ENCODE results near the gene ULK3.

- no peak for TF ChIP-seq CTCF (IDR thresholded peaks at IDR 0.05)
- TF ChIP-seq SMAD3 (CRISPR knock-in tag; IDR thresholded peaks at IDR 0.05; ENCODE audit: borderline replicate concordance) = no peak
- TF ChIP-seq JUN (CRISPR knock-in tag; IDR thresholded peaks at IDR 0.05) = no peak
- TF ChIP-seq NR2C2 (CRISPR knock-in tag; IDR thresholded peaks at IDR 0.05) = no peak
- TF ChIP-seq PRRX2 (CRISPR knock-in tag; IDR thresholded peaks at IDR 0.05) = no peak
- TF ChIP-seq, protein P1, sequence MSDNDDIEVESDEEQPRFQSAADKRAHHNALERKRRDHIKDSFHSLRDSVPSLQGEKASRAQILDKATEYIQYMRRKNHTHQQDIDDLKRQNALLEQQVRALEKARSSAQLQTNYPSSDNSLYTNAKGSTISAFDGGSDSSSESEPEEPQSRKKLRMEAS (CRISPR knock-in tag; IDR thresholded peaks at IDR 0.05) = no peak
- TF ChIP-seq, protein P2, sequence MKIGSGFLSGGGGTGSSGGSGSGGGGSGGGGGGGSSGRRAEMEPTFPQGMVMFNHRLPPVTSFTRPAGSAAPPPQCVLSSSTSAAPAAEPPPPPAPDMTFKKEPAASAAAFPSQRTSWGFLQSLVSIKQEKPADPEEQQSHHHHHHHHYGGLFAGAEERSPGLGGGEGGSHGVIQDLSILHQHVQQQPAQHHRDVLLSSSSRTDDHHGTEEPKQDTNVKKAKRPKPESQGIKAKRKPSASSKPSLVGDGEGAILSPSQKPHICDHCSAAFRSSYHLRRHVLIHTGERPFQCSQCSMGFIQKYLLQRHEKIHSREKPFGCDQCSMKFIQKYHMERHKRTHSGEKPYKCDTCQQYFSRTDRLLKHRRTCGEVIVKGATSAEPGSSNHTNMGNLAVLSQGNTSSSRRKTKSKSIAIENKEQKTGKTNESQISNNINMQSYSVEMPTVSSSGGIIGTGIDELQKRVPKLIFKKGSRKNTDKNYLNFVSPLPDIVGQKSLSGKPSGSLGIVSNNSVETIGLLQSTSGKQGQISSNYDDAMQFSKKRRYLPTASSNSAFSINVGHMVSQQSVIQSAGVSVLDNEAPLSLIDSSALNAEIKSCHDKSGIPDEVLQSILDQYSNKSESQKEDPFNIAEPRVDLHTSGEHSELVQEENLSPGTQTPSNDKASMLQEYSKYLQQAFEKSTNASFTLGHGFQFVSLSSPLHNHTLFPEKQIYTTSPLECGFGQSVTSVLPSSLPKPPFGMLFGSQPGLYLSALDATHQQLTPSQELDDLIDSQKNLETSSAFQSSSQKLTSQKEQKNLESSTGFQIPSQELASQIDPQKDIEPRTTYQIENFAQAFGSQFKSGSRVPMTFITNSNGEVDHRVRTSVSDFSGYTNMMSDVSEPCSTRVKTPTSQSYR (CRISPR knock-in tag; IDR thresholded peaks at IDR 0.05) = no peak
- TF ChIP-seq HMGXB4 (CRISPR knock-in tag; IDR thresholded peaks at IDR 0.05) = no peak
- no peak for TF ChIP-seq ZNF512 (CRISPR knock-in tag; IDR thresholded peaks at IDR 0.05; ENCODE audit: borderline replicate concordance)
- no peak for TF ChIP-seq KAT7 (CRISPR knock-in tag; IDR thresholded peaks at IDR 0.05; ENCODE audit: borderline replicate concordance)
- TF ChIP-seq ZBTB43 (CRISPR knock-in tag; IDR thresholded peaks at IDR 0.05) = no peak
Observed at GRCh38 chr15:74824976-74825375, 18.0 kb downstream of the ULK3 start.

All from WTC11 (cell line).